Measurements from ENCODE around the gene DEPDC1B. TPM values are rescaled to one million over a fixed set of nuclear protein-coding genes. Genes with fewer than 3 reads are reported as not detected.
A peak's percentile ranks its signal among the peaks of the same experiment; 100 is the strongest.

The DEPDC1B gene
- total and polyA plus RNA-seq, 2 experiments from 2014 or later, result 9.0 to 27.5 TPM

- no peak for DNase-seq (ENCODE audit: low spot score)
- 76% methylated on average over 8 of the region's 8 CpGs for WGBS (ENCODE audit: low lambda C conversion rate, missing lambda C conversion rate)
- no peaks in the 10 kb centered on the region for H4K20me1 ChIP-seq (ENCODE audit: insufficient read depth, poor library complexity, severe bottlenecking)
- no peak overlapping the region for H2AFZ ChIP-seq
- peak overlapping the region; percentile 51 for H3K27ac ChIP-seq
- H3K9me3 ChIP-seq (ENCODE audit: low read depth), result no peaks in the 10 kb centered on the region
- H3K4me3 ChIP-seq, result no peak overlapping the region
- H3K4me2 ChIP-seq, result peak overlapping the region; percentile 79
- H3K9me2 ChIP-seq (replicated peaks; ENCODE audit: insufficient read depth), result no peaks in the 10 kb centered on the region
- H3K36me3 ChIP-seq (replicated peaks; ENCODE audit: insufficient read depth, low read depth), result no peaks in the 10 kb centered on the region
- H3K27me3 ChIP-seq, result no peaks in the 10 kb centered on the region
- H3K4me1 ChIP-seq (ENCODE audit: insufficient read depth), result peaks cover 4% of the 10 kb centered on the region
- peaks cover 25% of the 10 kb centered on the region for H3K79me2 ChIP-seq
- TF ChIP-seq, protein P1, sequence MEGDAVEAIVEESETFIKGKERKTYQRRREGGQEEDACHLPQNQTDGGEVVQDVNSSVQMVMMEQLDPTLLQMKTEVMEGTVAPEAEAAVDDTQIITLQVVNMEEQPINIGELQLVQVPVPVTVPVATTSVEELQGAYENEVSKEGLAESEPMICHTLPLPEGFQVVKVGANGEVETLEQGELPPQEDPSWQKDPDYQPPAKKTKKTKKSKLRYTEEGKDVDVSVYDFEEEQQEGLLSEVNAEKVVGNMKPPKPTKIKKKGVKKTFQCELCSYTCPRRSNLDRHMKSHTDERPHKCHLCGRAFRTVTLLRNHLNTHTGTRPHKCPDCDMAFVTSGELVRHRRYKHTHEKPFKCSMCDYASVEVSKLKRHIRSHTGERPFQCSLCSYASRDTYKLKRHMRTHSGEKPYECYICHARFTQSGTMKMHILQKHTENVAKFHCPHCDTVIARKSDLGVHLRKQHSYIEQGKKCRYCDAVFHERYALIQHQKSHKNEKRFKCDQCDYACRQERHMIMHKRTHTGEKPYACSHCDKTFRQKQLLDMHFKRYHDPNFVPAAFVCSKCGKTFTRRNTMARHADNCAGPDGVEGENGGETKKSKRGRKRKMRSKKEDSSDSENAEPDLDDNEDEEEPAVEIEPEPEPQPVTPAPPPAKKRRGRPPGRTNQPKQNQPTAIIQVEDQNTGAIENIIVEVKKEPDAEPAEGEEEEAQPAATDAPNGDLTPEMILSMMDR (IDR thresholded peaks at IDR 0.05; ENCODE audit: poor library complexity), result no peak
- TF ChIP-seq EZH2 (IDR thresholded peaks at IDR 0.05; ENCODE audit: borderline replicate concordance), result no peak
- TF ChIP-seq EZH2phosphoT487 (IDR thresholded peaks at IDR 0.05; ENCODE audit: low read depth, severe bottlenecking, unreplicated experiment), result no peak
Observed at GRCh38 chr5:60701321-60701968, 1.5 kb upstream of the DEPDC1B start.

DNA sequence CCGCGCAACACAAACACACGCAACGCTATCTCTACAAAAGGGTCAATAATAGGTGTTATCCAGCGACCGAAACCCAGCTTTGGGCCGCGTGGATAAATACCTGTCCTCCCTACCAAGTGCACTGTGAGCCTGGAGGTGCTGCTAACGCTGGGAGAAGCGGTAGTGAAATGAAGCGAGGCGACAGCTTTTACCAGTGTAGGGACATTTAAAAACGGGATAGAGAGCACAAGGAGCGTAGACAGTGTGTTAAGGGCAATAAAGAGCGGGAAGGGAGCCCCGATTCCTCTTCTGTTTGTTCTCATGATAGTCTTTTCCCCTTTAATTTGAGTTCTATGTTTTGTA is 421 bp upstream of the DEPDC1B start:
- peak overlapping the region; percentile 79 for H3K4me2 ChIP-seq
- no peak for DNase-seq (ENCODE audit: low spot score)
- H3K79me2 ChIP-seq, result peaks cover 36% of the 10 kb centered on the region
- no peaks in the 10 kb centered on the region for H3K36me3 ChIP-seq (replicated peaks; ENCODE audit: insufficient read depth, low read depth)
- H3K27me3 ChIP-seq, result no peaks in the 10 kb centered on the region
- peak overlapping the region; percentile 86 for H3K4me3 ChIP-seq
- peaks cover 4% of the 10 kb centered on the region for H3K4me1 ChIP-seq (ENCODE audit: insufficient read depth)
- TF ChIP-seq EZH2 (IDR thresholded peaks at IDR 0.05; ENCODE audit: borderline replicate concordance) (no peak), EZH2phosphoT487 (IDR thresholded peaks at IDR 0.05; ENCODE audit: low read depth, severe bottlenecking, unreplicated experiment) (no peak)
- TF ChIP-seq, protein P1 (IDR thresholded peaks at IDR 0.05; ENCODE audit: poor library complexity), result no peak
- no peaks in the 10 kb centered on the region for H3K9me2 ChIP-seq (replicated peaks; ENCODE audit: insufficient read depth)
- peak overlapping the region; percentile 99 for H2AFZ ChIP-seq
- WGBS (ENCODE audit: low lambda C conversion rate, missing lambda C conversion rate), result 3% methylated on average over 16 of the region's 16 CpGs
- H4K20me1 ChIP-seq (ENCODE audit: insufficient read depth, poor library complexity, severe bottlenecking), result no peaks in the 10 kb centered on the region
- no peaks in the 10 kb centered on the region for H3K9me3 ChIP-seq (ENCODE audit: low read depth)
- peak overlapping the region; percentile 86 for H3K27ac ChIP-seq

- Histone ChIP-seq H3K4me1 (ENCODE audit: insufficient read depth) (peaks cover 4% of the 10 kb centered on the region), H2AFZ (peak overlapping the region; percentile 64), H3K9me2 (replicated peaks; ENCODE audit: insufficient read depth) (no peaks in the 10 kb centered on the region), H3K79me2 (peaks cover 46% of the 10 kb centered on the region), H3K4me2 (peak overlapping the region; percentile 79), H4K20me1 (ENCODE audit: insufficient read depth, poor library complexity, severe bottlenecking) (no peaks in the 10 kb centered on the region), H3K27ac (peak overlapping the region; percentile 86), H3K9me3 (ENCODE audit: low read depth) (no peaks in the 10 kb centered on the region), H3K27me3 (no peaks in the 10 kb centered on the region), H3K4me3 (peak overlapping the region; percentile 56), H3K36me3 (replicated peaks; ENCODE audit: insufficient read depth, low read depth) (no peaks in the 10 kb centered on the region)
- TF ChIP-seq EZH2phosphoT487 (IDR thresholded peaks at IDR 0.05; ENCODE audit: low read depth, severe bottlenecking, unreplicated experiment) (no peak), EZH2 (IDR thresholded peaks at IDR 0.05; ENCODE audit: borderline replicate concordance) (no peak)
- TF ChIP-seq, protein P1 (IDR thresholded peaks at IDR 0.05; ENCODE audit: poor library complexity), result no peak
- WGBS (ENCODE audit: low lambda C conversion rate, missing lambda C conversion rate), result under 1% methylated on average over 9 of the region's 9 CpGs
- no peak for DNase-seq (ENCODE audit: low spot score)
Observed at GRCh38 chr5:60699288-60699608, 718 bp downstream of the DEPDC1B start.

All from hepatocyte (in vitro differentiated cells).